HG03108 (cell line): Measurements from ENCODE around the gene PPP1R27.

Source experiments
- ATAC-seq: cut with Tn5 transposase; IDR thresholded peaks from one replicate; pipeline ENCODE4 v1.9.1; 2021; ENCODE audit warnings: moderate library complexity; ENCODE audit not compliant: unreplicated experiment

The PPP1R27 gene

DNA sequence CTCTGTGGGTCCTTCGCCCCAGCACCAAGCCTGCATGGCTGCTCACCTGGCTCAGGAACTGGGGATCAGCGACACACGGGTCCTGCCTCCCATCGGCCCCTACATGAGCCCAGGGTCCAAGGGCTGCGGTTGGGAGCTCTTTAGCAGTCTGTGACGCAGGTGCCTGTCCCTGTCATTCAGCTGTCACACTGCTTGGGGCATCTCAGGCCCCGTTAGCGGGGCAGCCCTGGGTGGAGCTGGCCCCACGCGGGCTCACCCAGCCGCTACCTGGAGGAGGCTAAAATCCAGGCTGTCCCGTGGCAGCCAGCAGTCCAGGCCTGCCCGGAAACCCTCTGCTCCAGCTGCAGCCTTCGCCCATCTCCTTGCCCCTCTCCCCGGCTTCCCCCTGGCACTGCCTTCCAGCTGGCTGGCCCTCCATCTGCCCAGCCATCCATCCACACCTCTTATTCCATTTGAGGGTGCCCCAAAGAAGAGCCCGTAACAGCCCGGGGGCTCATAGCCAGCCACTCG, 27.6 kb downstream of the PPP1R27 start:
- ATAC-seq, result no peak

DNA sequence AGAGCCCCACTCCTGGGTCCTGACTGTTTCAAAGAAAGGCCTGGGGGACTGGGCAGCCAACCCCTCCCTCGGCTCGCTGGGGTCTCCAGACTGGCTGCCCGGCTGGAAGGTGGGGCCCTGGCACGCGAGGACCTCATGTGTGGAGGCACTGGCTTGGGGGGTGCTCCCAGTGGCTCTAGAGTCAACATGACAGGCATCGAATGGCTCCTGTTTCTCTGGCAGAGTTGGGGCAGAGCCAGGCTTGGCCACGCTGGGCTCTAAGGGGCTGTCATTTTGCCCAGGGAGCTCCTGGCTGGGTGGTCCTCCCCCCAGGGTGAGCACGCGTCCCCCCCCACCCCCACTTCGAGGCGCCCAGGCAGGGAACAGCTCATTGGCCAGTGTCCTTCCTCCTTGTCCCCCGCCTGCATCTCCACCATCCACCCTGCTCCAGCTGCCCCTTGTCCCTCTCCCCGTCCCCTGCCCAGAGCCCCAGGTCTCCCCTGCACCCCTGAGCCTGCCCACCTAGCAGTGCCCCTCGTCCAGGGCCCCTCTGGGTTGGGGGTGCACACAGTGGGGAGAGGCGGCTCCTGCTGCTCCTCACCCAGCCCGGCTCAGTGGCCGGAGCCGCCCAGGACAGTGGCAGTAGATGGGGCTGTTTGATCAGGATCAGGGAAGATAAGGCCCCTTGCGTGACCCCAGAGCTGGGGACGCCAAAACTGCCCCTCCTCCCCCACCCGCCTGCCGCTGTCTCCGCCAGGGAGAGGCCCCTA, 28.2 kb downstream of the PPP1R27 start:
- no peak for ATAC-seq

DNA sequence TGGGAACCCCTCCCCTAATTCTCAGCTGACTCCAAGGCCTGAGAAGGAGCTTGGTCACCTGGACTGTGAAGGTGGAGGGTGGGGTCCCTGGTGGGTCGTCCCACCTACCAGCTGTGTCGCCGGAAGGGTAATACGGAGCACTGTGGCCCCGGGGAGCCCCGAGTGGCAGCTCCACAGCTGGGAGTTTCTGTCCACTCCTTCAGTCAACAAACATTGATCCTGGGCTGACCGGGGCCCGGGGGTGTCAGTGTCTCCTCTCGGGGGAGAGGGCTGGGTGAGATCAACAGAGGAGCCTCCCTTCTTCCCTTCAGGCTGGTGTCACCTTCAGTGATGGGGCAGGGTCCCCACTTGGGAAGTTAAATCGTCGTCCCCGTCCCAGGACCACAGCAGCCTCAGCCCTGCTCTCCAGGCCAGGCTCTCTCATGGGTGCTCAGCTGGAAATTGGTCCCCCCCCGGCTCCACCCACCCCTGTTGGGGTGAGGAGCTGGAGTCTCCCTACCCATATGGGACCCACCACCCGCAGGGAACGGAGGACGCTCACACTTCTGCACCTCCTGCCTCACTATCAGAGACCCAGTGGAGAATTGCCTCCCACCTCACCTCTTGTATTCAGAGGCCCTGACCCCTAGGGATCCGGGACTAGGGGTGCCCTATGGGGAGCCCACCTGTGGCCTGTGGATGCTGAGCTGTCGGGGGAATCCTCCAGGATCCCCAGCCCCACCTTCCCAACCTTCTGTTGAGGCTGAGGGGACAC, 29.0 kb downstream of the PPP1R27 start:
- no peak for ATAC-seq

DNA sequence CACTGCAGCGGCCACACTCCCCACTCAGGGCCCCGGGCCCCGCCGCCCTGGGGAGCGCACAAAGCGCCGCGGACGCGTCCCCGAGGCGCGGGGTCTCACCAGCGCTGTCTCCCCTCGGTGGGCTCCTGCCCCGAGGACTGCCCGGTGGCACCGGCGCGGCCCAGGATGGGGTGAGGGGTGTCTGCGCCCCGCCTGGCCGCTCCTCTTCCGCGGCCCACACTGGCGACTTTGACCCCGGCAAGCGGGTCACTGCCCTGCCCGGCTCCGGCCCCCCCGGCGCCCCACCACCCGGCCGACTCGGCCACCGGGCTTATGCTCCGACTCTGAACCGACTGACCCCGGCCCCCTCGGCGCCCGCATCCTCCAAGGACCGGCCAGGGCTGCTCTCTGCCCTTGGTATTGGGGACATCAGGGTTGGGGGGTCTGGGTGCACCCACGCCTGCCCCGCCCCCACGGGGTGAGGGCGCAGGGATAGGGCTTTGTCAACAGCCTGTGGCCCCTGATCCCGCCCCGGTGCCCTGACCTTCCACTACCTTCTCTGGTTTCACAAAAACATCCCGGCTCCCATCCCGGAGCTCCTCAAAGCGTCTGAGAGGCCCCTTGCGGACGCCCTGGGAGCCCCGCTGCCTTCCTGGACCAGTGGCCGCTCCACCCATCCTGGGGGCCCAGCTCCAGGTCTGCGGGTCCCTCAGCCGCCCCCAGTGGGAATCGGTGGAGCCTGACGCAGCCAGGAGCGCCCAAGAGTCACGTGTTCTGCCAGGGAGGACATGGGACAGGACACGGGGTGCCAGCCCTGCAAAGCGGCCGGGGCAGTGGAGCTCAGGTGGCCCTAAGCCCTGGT, 30.1 kb downstream of the PPP1R27 start:
- ATAC-seq, result no peak

DNA sequence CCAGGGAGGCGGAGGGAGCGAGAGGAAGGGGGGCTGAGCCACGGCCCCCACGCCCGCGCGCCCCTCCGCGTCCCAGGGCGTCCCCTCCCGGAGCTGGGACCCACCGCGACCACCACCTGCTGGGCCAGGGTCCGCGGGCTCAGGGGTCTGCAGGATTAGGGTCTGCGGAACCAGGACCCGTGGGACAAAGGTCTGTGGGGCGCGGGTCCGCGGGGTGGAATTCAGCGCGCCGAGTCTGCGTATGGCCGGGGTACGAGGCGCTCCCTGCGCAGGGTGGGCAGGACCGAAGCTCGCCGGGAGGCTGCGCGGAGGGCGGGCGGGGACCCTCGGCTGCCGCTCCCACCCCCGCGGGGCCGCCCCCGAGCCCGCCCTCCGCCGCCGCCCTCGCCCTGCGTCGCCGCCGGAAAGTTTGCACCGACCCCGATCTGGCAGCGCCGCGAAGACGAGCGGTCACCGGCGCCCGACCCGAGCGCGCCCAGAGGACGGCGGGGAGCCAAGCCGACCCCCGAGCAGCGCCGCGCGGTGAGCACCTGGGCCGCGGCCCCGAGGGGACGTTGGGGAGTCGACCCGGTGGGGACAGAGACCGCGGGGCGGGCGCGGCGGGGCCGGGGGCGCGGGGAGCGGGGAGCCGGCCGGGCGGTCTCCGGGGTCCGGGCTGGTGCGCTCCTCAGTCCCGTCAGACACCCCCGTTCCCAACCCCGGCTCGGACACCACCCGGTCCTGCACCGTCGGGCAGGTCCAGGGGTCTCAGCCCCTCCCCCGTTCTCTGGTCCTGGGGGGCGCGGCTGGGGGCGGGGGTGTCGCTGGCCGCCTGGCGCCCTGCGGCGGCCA, 30.9 kb downstream of the PPP1R27 start, which contains the start of gene GCGR:
TSS of gene GCGR (plus strand) at position 423 of the 831 bp plus-strand sequence. CDS start 4,869 bp downstream, outside the sequence.
- no peak for ATAC-seq

DNA sequence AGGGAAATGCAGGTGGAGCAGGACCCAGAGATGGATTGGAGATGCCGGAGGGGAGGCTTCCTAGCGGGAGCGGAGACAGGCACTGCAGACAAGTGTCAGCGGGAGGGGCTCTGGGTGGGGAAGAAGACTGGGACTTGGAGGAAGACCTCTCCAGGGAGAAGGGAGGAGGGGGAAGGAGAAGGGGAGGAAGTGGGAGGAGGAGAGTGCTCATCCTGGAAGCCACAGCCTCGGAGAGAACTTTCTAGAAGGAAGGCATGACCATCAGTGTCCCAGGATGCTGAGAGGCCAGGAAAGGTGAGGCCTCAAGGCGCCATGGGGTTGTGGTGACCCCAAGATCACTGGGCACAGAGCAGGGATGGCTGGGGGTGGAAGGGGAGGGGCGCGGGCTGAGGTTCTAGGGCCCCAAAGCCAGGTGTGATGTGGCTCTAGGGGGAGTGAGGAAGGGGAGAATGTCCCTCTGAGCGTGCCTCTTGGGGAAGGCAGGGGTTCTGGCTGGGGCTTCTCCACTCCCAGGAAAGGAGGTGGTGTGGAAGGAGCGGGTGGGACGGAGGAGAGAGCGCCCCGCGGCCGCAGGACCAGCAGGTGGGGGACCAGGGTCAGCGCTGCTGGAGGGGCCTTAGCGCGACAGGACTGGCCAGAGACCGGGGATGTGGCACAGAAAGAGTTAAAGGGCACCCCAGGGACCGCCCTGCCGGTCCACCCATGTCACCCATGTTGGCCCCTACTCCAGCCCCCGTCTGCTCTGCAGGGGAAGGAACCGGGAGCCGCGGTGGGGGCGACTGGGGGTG, 31.8 kb downstream of the PPP1R27 start:
- ATAC-seq, result no peak

DNA sequence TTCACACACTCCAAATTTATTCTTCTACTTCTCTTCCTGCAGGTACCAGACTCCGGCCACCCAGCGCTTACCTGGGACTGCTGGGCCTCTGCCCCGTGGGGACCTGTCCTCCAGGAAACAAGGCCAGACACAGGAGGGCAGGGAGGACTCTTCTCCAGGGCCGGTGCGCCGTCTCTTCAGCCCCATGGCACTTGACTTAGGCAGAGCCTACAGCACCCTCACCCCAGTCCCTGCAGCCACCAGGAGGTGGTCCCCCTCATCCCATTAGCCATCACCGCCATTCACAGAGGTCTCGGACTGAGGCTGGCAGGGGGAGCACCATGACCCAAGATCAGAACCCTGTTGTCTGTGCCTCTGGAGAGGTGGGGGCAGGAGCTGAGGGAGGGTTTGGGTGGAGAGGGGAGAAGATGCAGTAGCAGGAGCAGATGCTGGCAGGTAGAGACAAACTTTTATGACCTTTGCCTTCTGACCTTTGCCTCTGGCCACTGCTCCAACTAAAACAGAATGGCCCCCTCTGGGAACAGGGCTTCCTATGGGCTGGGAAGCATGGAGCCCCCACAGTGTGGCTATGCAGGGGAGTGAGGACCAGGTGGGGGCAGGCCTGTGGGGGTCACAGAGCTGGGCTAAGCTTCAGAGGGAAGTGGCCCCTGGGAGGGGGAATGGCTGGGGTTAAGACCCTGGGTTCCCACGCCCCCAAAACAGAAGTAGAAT, 32.6 kb downstream of the PPP1R27 start:
- no peak for ATAC-seq

DNA sequence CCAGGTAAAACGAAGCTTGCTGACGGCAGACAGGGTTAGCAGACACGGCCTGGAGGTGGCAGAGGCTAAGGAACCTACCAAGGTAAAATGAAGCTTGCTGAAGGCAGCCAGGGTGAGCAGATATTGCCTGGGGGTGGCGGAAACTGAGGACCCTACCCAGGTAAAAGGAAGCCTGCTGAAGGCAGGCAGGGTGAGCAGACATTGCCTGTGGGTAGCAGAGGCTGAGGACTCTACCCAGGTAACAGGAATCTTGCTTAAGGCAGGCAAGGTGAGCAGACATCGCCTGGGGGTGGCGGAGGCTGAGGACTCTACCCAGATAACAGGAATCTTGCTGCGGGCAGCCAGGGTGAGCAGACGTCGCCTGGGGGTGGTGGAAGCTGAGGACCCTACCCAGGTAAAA, 33.5 kb downstream of the PPP1R27 start:
- ATAC-seq, result no peak

DNA sequence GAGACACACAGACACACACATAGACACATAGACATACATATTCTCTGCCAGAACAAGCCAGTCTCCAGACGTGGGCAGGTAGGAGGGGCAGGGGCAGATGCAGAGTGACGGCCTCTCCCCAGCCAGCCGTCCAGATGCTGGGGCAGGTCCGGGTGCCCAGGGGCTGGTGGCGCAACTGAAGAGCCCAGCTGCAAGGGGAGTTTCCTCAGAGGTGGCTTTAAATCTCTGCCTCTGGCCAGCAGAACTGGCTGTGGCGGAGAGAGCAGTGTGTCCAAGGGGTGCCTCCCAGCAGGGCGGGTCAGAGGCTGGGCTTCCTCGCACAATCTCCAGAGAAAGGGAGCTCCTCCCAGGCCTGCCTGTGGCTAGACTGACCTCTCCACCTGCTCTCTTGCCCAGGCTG, 40.3 kb downstream of the PPP1R27 start:
- no peak for ATAC-seq

DNA sequence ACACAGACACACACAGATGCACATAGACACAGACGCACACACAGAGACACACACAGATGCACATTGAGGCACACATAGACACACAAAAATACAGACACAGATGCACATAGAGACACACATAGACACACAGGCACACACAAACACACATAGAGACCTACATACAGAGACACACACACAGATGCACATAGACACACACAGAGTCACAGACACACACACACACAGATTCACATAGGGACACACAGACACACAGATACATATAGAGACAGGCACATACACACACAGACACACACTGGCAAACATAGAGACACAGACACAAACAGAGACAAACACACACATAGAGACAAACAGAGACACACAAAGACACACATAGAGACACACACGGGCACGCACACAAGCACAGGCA, 40.8 kb downstream of the PPP1R27 start:
- ATAC-seq, result no peak

DNA sequence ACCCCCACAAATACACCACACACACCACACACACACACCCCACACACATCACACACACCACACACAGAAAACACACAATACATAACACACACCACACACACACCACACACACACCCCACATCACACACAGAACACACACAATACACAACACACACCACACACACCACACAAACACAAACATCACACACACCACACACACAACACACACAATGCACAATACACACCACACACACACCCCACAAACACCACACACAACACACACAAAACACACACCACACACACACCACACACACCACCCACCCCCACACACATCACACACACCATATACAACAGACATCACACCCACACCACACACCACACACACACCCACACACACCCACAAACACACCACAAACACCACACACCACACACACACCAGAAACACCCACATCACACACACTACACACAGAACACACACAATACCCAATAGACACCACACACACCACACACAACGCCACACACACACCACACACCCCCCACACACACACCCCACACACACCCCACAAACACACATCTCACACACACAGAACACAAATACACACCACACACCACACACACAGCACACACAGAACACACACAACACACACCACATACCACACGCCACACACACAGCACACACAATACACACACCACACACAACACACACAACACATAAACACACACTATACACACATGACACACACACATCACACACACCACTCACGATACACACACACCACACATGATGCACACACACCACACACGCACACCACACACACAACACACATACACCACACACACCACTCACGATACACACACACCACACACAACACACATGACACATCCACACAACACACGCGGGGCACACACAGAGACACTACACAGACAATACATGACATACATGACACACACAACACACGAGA, 41.9 kb downstream of the PPP1R27 start:
- no peak for ATAC-seq
